NOMO-1 (cell line): ENCODE data around the gene REM1.
A peak's percentile ranks its signal among the peaks of the same experiment; 100 is the strongest.
"Not testable (repeated sequence)": the region's sequence is repeated elsewhere in the genome, so short reads cannot be mapped to it uniquely, and the experiment has no call there.

Experiments used
- DNase-seq, 2 experiments: peaks; one replicate each; lab custom pipeline; 2025; ENCODE audit not compliant: unreplicated experiment in 2 of 2; lab: John Stamatoyannopoulos, UW

The REM1 gene, protein sequence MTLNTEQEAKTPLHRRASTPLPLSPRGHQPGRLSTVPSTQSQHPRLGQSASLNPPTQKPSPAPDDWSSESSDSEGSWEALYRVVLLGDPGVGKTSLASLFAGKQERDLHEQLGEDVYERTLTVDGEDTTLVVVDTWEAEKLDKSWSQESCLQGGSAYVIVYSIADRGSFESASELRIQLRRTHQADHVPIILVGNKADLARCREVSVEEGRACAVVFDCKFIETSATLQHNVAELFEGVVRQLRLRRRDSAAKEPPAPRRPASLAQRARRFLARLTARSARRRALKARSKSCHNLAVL

DNA sequence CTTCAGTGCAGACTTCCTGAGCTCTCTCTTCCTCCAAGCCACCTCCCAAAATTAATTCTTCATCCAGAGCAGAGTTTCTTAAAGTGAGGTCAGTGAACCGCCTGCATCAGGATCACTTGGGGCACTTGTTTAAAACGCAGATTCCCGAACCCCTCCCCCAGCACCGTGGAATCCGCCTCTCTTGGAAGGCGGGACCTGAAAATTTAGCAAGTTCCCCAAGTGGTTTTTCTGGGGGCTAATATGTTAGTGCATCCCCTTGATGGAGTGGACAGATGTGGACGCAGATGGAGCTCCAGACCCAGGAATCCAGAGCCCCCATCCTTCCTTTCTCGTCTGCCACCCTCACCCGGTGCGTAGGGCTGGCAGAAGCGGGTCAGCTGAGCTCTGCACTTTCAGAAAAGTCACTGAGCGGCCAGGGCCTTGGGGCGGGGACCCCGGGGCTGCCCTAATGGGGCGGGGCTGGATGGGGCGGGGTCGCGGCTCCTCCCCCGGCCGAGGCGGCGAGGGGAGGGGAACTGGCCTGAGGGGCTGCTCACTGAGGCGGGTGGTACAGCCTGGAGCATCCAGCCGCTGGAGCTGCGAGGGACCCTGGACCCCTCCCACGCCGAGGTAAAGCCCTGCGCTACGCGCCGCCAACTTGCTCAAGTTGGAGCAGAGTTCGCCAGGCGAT is at the start of gene REM1, which contains the start of gene DEFB124:
Gene REM1 (plus strand): TSS at position 531 of the 670 bp plus-strand sequence. CDS start 1,158 bp downstream, outside the sequence.
Gene DEFB124 (minus strand): TSS at position 370 of the 670 bp plus-strand sequence. CDS start 2,114 bp downstream, outside the sequence.
- DNase-seq: no peak

DNA sequence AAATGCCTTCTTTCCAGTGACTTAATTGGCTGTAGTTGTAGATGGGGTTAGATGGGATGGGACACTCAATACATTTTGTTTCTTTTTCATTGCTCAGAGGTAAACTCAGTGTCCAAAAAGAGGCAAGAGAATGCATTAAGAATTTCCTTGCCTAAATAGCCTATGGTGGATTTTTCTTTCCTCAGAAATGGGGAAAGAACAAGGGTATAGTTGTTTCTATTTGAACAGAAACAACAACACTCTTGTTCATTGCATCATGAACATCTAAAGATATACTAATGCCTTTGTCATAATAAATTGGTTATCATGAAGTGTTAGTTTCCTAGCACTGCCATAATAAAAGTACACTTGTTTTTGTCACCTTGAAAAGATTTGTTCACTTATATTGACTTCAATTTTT is 49.3 kb upstream of the REM1 start:
- no peak for DNase-seq

DNA sequence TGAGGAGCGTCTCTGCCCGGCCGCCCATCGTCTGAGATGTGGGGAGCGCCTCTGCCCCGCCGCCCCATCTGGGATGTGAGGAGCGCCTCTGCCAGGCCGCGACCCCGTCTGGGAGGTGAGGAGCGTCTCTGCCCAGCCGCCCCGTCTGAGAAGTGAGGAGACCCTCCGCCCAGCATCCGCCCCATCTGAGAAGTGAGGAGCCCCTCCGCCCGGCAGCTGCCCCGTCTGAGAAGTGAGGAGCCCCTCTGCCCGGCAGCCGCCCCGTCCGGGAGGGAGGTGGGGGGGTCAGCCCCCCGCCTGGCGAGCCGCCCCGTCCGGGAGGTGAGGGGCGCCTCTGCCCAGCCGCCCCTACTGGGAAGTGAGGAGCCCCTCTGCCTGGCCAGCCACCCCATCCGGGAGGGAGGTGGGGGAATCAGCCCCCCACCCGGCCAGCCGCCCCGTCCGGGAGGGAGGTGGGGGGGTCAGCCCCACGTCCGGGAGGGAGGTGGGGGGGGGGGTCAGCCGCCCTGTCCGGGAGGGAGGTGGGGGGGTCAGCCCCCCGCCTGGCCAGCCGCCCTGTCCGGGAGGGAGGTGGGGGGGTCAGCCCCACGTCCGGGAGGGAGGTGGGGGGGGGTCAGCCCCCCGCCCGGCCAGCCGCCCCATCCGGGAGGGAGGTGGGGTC is 48.1 kb upstream of the REM1 start:
- DNase-seq: not testable (repeated sequence)

DNA sequence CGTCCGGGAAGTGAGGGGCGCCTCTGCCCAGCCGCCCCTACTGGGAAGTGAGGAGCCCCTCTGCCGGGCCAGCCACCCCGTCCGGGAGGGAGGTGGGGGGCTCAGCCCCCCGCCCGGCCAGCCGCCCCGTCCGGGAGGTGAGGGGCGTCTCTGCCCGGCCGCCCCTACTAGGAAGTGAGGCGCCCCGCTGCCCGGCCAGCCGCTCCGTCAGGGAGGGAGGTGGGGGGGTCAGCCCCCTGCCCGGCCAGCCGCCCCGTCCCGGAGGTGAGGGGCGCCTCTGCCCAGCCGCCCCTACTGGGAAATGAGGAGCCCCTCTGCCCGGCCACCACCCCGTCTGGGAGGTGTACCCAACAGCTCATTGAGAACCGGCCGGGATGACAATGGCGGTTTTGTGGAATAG is 47.5 kb upstream of the REM1 start:
- DNase-seq: not testable (repeated sequence)

DNA sequence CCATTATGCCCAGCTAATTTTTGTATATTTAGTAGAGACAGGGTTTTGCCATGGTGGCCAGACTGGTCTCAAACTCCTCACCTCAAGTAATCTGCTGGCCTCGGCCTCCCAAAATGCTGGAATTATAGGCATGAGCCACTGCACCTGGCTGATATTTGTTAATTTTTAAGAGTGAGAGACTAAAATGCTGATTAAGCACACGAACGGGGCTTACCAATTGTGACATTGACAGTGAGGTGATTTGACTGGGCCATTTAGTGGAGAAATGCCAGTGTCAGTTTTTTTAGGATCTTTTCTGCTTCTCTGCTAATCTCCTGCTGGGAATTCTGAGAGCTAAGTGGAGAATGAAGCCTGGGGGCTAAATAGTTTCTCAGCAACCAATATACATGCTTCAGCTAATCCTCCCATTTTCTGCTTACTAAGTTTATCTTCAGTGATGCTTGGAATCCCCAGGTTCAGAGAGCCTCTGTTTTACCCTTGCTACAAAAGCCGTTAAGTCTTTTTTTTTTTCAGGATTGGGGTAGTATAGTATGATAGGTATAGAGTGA is 44.4 kb upstream of the REM1 start:
- DNase-seq: no peak

DNA sequence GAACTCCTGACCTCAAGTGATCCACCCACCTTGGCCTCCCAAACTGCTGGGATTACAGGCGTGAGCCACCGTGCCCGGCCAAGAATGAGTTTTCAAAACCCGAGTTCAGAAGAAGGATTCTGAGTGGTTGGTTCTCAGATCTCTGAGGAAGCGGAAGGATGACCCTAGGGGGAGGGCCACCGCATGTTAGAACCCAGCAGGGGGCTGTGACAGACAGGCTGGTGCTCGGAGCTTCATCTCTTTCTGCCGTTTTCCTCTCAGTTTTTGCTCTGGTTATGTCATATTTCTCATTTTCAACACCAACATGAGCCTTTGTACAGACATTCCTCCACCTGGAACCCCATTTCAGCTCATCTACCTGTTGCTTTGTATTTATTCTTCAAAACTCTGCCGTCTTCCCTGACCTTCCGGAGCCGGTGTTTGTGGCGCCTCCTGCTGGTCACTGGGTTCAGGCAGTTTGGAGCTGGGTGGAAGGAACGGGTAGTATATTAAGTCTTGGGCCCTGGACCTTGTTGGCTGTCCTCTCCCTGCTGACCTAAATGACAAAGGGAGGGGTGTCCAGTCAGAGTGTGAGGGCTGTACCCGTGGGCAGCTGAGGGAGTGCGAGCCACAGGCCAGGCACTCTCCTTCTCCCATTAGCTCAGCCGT is 35.0 kb upstream of the REM1 start, which contains the start of gene DEFB123:
Gene DEFB123 (plus strand): TSS at position 621 of the 648 bp plus-strand sequence. CDS start 67 bp downstream, outside the sequence.
- DNase-seq: no peak

DNA sequence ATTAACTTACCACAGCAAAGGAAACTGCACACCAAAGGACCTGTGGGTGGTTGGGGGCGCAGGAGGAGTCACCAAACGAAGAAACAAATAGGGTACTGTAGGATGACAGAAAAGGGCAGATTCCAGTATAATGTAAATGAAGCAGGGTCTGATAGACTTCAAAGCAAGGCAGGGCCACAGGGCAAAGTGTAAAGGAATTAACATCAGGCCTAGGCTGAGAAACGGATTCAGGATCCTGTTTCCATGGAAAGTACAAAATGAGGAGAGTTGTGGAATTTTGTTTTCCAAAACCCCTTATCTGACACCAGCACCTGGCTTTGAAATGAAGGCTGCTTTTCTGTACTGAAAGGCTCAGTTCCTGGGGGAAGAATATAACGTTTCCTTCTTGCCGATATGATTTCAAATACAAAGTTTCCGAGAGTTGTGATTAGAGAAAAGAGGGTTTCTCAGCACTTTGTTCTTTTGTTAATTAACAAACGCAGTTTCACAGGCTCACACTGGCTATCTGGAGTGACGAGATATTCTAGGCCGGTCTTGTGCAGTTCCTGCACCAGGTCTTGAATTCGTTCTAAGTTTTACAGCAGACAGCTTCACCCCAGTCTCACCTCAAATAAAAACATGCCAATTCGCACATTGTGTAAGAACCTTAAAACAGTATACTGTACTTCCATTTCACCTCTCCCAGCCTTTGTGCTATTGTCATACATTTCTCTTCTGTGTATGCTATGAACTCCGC is 28.8 kb upstream of the REM1 start:
- DNase-seq: no peak

DNA sequence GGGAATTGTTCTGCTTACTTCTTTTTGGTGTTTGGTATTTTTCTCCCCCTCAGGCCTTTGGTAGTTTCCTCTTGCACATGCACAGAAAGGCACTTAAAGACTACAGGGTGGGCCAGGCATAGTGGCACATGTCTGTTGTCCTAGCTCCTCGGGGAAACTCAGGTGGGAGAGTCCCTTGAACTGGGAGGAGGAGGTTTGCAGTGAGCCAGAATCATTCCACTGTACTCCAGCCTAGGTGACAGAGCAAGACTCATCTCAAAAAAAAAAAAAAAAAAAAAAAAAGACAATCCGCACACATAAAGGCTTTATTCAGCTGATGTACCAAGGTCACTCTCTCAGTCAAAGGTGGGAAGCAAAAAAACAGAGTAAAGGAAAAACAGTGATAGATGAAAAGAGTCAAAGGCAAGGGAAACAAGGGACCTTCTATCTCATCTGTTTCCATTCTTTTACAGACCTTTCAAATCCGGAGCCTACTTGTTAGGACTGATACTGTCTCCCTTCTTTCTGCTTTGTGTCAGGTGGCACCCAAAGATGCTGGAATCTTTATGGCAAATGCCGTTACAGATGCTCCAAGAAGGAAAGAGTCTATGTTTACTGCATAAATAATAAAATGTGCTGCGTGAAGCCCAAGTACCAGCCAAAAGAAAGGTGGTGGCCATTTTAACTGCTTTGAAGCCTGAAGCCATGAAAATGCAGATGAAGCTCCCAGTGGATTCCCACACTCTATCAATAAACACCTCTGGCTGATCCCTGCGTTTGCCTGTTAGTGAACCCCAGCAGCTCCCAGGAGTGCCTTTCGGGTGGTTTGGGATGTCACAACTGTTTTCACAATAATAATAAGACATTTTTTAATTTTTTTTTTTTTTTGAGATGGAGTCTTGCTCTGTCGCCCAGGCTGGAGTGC is 25.3 kb upstream of the REM1 start:
- no peak for DNase-seq

DNA sequence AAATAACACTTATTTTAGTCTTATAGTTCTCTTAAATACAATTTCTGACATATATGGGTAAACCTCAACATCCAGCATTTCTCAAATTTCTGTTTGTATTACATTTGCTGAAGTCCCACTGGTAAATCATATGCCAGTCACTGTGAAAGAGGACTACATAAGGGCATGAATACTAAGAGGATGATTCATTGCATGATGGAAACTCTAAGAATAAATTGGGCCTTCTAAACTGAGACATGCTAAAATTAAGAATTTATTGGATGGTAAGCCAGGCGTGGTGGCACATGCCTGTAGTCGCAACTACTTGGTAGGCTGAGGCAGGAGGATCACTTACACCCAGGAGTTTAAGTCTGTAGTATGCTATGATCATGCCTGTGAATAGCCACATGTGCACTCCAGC is 22.5 kb upstream of the REM1 start:
- no peak for DNase-seq

DNA sequence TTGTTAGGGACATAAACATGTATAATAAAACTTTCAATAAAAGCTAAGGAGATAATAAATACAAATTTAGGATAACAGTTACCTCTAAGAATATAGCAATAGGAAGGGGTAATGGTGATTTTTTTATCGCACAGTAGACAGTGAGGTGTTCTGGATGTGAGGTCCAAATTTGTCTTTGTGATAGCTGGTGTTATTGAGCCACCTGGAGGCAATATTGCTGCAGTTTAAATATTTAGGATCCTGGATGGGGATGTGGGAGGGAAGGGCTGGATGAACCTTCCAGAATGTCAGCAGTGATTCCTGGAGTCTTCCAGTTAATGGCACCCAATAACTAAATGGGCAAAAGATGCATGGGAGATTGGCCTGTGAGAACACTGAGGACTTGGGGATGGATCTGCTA is 20.7 kb upstream of the REM1 start:
- DNase-seq: no peak

DNA sequence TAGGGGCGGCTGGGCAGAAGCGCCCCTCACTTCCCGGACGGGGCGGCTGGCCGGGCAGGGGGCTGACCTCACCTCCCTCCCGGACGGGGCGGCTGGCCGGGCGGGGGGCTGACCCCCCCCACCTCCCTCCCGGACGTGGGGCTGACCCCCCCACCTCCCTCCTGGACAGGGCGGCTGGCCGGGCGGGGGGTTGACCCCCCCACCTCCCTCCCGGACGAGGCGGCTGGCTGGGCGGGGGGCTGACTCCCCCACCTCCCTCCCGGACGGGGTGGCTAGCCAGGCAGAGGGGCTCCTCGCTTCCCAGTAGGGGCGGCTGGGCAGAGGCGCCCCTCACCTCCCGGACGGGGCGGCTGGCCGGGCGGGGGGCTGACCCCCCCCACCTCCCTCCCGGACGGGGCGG is 4.1 kb upstream of the REM1 start:
- not testable (repeated sequence) for DNase-seq

DNA sequence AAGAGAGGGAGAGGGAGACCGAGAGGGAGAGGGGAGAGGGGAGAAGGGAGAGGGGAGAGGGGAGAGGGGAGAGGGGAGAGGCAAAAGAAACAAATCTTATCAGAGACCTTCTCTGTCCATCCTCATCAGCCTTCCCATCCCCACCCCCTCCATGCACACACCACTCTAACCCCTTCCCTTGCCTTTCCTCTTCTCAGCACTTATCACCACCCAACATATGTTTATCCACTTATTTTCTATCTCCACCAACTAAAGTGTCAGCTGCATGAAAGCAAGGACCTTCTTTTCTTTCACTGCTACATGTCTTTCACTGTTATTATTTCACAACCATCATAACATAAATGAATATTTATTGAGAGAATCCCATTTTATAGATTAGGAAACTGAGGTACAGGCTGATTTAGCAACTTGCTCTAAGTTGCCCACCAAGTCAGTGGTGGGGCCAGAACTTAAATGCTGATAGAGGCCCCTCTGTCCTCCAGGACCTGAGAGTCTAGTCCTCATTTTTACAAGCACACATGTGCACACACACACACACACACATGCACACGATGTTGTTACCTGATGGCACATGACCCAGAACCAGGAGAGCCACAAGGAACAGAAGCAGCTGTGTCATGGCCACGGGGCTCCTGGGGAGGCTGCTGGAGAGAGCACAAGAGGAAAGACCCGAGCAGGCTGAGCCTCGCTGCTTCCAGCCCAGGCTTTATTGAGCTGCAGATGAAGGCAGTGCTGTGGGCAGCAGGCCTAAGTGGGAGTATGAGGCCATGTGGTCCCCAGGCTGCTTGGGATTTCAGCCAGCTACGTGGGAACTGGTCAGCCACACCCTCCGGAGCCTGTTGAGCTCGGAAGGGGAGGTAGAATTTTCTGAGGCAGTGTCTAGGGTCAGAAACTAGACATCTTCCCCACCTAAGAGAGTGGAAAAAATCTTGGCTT is 2.4 kb upstream of the REM1 start:
- DNase-seq: no peak

DNA sequence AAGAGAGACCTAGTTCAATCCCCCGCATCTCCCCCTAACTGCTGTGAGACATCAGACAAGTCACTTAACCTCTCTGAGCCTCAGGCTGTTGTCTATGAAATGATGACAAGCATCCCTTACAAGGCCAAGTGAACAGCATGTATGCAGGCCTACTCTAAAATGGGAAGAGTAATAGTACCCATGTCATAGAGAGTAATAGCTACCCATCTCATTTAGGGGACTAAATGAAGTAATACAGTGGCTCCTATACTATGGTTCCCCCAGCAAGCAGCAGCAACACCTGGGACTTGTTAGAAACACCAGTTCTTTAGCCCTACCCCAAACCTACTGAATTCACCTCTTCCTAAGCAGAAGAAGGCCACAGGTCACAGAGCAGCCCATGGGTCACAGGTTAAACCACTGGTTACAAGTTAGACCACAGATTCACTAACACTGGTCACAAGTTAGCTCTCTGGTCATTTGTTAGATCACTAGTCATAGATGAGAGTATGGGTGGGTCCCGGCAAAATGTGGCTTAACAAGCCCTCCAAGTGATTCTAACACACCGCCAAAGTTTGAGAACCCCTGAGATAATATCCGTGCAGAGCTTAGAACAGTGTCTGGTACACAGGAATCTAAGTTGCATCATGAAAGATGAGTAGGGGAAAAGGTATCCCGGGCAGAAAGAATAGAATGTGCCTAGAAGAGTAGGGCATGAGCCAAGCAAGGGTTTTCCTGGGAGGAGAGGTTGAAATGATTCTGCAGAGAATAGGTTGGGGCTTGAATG is 1.6 kb upstream of the REM1 start:
- no peak for DNase-seq

DNA sequence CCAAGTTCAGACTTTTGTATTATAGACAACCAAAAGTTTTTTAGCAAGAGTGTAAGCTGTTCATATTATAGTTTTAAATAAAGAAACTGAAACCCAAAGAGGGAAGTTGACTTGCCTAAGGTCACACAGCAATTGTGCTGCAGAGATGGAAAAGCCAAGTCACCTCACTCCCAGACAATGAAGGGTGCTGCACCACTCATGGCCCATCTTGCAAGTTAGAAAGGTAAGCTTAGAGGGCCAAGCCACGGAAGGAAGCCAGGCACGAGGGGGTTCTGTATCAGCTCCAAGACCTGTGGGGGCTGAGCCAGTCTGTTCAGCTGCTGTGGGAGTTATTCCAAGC is 1.0 kb upstream of the REM1 start:
- DNase-seq: peak; percentile 10 to 45

DNA sequence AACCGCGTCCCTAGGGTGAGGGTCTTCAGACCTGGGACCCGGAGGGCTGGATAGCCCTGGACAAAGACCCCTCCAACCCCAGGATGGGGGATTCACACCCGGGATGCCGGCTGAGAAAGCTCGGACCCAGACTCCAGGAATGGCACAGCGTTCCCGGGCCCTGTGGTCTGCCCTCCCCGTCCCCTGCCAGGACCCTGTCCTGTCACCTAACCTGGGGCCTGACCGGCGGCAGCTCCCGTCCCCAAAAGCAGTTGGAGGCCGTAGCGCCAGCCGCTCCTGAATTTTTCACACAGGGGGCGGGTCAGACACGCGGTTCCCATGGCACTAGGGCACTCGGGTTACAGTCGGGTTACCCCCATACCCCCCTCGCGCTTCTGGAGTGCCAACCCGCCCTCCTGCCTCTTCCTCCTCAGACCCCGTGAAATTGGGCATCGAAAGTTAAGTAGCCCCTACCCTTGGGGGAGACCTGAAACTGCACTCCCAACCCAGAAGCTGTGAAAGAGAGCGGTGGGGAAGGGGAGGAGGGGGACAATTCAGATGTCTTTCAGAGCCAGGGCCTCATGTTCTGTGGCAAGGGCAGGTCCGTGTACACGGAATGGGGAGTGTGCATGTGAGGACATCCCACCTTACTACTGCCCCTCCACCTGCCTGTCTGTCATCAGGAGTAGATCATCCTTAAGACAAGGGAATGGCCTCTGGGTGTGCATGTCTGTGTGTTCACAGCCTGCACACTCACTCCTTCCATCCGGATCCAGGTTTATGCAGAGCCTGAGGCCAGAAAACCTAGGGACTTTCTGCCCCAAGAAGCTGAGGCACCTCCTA is 595 bp downstream of the REM1 start:
- DNase-seq: no peak

DNA sequence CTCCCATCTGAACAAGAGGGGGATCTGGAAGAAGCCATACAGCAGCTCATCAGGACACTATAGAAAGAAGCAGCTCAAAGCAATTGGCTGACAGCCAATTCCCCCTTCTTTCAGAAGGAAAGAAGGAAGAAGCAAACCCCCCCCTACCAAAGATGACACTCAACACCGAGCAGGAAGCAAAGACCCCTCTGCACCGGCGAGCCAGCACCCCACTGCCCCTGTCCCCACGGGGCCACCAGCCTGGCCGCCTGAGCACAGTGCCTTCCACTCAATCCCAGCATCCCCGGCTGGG is 1.2 kb downstream of the REM1 start:
- no peak for DNase-seq
